Karpas-422 (cell line): ENCODE results near the gene PRPS1. TPM values are rescaled to one million over a fixed set of nuclear protein-coding genes. Genes with fewer than 3 reads are reported as not detected.
A peak's percentile ranks its signal among the peaks of the same experiment; 100 is the strongest.
"Not testable (repeated sequence)": the region's sequence is repeated elsewhere in the genome, so short reads cannot be mapped to it uniquely, and the experiment has no call there.

ENCODE experiments used
- DNase-seq: peaks from one replicate; pipeline ENCODE4 v3.0.0-alpha.2; 2015
- H2AFZ ChIP-seq: fragments of 200-600 bp; sonication (generic); 2 replicates; pipeline ENCODE4 v1.6.1; 2014; ENCODE audit warnings: antibody characterized with exemption, low read length, mixed read lengths
- H3K27ac ChIP-seq: fragments of 200-600 bp; sonication (generic); 2 replicates; pipeline ENCODE4 v1.5.1; 2014; ENCODE audit warnings: mild to moderate bottlenecking, low read length, moderate library complexity
- H3K27me3 ChIP-seq: fragments of 200-600 bp; sonication (generic); 2 replicates; pipeline ENCODE4 v1.6.1; 2014; ENCODE audit warnings: low read length, mixed read lengths
- H3K36me3 ChIP-seq: fragments of 200-600 bp; sonication (generic); 2 replicates; pipeline ENCODE4 v1.6.1; 2014; ENCODE audit warnings: low read length, mixed read lengths; ENCODE audit not compliant: insufficient read depth
- H3K4me1 ChIP-seq: fragments of 200-600 bp; sonication (generic); 2 replicates; pipeline ENCODE4 v1.6.1; 2014; ENCODE audit warnings: mild to moderate bottlenecking, low read length, mixed read lengths
- H3K4me2 ChIP-seq: fragments of 200-600 bp; sonication (generic); 2 replicates; pipeline ENCODE4 v1.6.1; 2014; ENCODE audit warnings: low read length, low read depth, mild to moderate bottlenecking; ENCODE audit not compliant: poor library complexity, severe bottlenecking
- H3K4me3 ChIP-seq: fragments of 200-600 bp; sonication (generic); 2 replicates; pipeline ENCODE4 v1.5.1; 2014; ENCODE audit warnings: mild to moderate bottlenecking, antibody characterized with exemption, low read length, mixed read lengths
- H3K79me2 ChIP-seq: fragments of 200-600 bp; sonication (generic); 2 replicates; pipeline ENCODE4 v1.6.1; 2014; ENCODE audit warnings: mild to moderate bottlenecking, low read length, mixed read lengths
- H3K9ac ChIP-seq: fragments of 200-600 bp; sonication (generic); 2 replicates; pipeline ENCODE4 v1.6.0; 2014; ENCODE audit warnings: low read length
- H3K9me2 ChIP-seq: fragments of 200-600 bp; sonication (generic), shearing (Covaris generic); replicated peaks from 2 replicates; pipeline ENCODE4 v1.6.0; 2014; ENCODE audit warnings: mild to moderate bottlenecking, low read length, moderate library complexity; ENCODE audit not compliant: insufficient read depth
- H3K9me3 ChIP-seq: fragments of 300-700, 200-600 bp; sonication (generic); 2 replicates; pipeline ENCODE4 v1.6.1; 2014; ENCODE audit warnings: low read length, mixed read lengths
- H4K20me1 ChIP-seq: fragments of 200-600 bp; sonication (generic); 2 replicates; pipeline ENCODE4 v1.6.1; 2014; ENCODE audit warnings: mild to moderate bottlenecking, antibody characterized with exemption, low read length, low read depth; ENCODE audit not compliant: insufficient read depth
- total RNA-seq: library from RNA; depleted of rRNA; stranded (reverse); fragments of >200 nt; shearing (Covaris generic); gene quantifications from 2 replicates; pipeline ENCODE4 v1.2.3, GENCODE V29; 2014; ENCODE audit warnings: low replicate concordance

Gene PRPS1
- total RNA-seq, 1 experiment from 2014 or later = 50.7 TPM

GRCh38 chrX:107677501-107677901 lies 49.2 kb downstream of the PRPS1 start:
- H4K20me1 ChIP-seq = no peaks in the 10 kb centered on the region
- H3K27me3 ChIP-seq = no peaks in the 10 kb centered on the region
- H3K79me2 ChIP-seq = no peaks in the 10 kb centered on the region
- H3K36me3 ChIP-seq = no peaks in the 10 kb centered on the region
- no peak overlapping the region for H3K4me3 ChIP-seq
- no peak overlapping the region for H3K4me2 ChIP-seq
- H3K9me3 ChIP-seq = no peaks in the 10 kb centered on the region
- H3K9ac ChIP-seq = peak overlapping the region; percentile 48; the same call in 1 of the 2 replicates
- no peaks in the 10 kb centered on the region for H3K9me2 ChIP-seq
- H2AFZ ChIP-seq = no peak overlapping the region
- peak overlapping the region; percentile 93 for H3K27ac ChIP-seq
- no peak for DNase-seq
- H3K4me1 ChIP-seq = peaks cover 75% of the 10 kb centered on the region

GRCh38 chrX:107677909-107678308 lies 49.6 kb downstream of the PRPS1 start:
- no peaks in the 10 kb centered on the region for H4K20me1 ChIP-seq
- no peaks in the 10 kb centered on the region for H3K27me3 ChIP-seq
- no peak overlapping the region for H2AFZ ChIP-seq
- H3K9ac ChIP-seq = no peak overlapping the region
- H3K9me3 ChIP-seq = no peaks in the 10 kb centered on the region
- H3K4me3 ChIP-seq = no peak overlapping the region
- no peak overlapping the region for H3K27ac ChIP-seq
- DNase-seq = no peak
- no peaks in the 10 kb centered on the region for H3K9me2 ChIP-seq
- H3K4me2 ChIP-seq = no peak overlapping the region
- no peaks in the 10 kb centered on the region for H3K79me2 ChIP-seq
- peaks cover 72% of the 10 kb centered on the region for H3K4me1 ChIP-seq
- H3K36me3 ChIP-seq = no peaks in the 10 kb centered on the region

- Histone ChIP-seq H3K4me3 (no peak overlapping the region), H3K4me2 (peak overlapping the region; percentile 8), H3K27ac (no peak overlapping the region), H3K4me1 (peaks cover 60% of the 10 kb centered on the region), H3K79me2 (no peaks in the 10 kb centered on the region), H3K9ac (peak overlapping the region; percentile 36), H3K9me3 (no peaks in the 10 kb centered on the region), H2AFZ (no peak overlapping the region; the same call in 1 of the 2 replicates), H3K36me3 (no peaks in the 10 kb centered on the region), H3K9me2 (no peaks in the 10 kb centered on the region), H3K27me3 (no peaks in the 10 kb centered on the region), H4K20me1 (no peaks in the 10 kb centered on the region)
- DNase-seq = peak; percentile 86
Observed at GRCh38 chrX:107678957-107679740, 50.8 kb downstream of the PRPS1 start.

- Histone ChIP-seq H3K4me3 (no peak overlapping the region), H3K9me2 (no peaks in the 10 kb centered on the region), H3K36me3 (no peaks in the 10 kb centered on the region), H4K20me1 (no peaks in the 10 kb centered on the region), H2AFZ (no peak overlapping the region), H3K79me2 (no peaks in the 10 kb centered on the region), H3K27me3 (no peaks in the 10 kb centered on the region), H3K9me3 (no peaks in the 10 kb centered on the region), H3K4me2 (no peak overlapping the region), H3K9ac (no peak overlapping the region), H3K4me1 (peaks cover 43% of the 10 kb centered on the region), H3K27ac (no peak overlapping the region)
- no peak for DNase-seq
Observed at GRCh38 chrX:107682256-107682655, 53.9 kb downstream of the PRPS1 start.

- Histone ChIP-seq H3K9me3 (no peaks in the 10 kb centered on the region), H3K27ac (no peak overlapping the region), H3K36me3 (no peaks in the 10 kb centered on the region), H3K4me2 (no peak overlapping the region), H2AFZ (no peak overlapping the region), H3K27me3 (no peaks in the 10 kb centered on the region), H3K9ac (no peak overlapping the region), H3K9me2 (no peaks in the 10 kb centered on the region), H4K20me1 (no peaks in the 10 kb centered on the region), H3K4me1 (peaks cover 33% of the 10 kb centered on the region), H3K79me2 (no peaks in the 10 kb centered on the region), H3K4me3 (no peak overlapping the region)
- no peak for DNase-seq
Observed at GRCh38 chrX:107683124-107683895, 55.0 kb downstream of the PRPS1 start.

- DNase-seq = no peak
- no peaks in the 10 kb centered on the region for H3K9me2 ChIP-seq
- no peaks in the 10 kb centered on the region for H3K36me3 ChIP-seq
- H3K4me1 ChIP-seq = peaks cover 27% of the 10 kb centered on the region
- no peak overlapping the region for H3K4me3 ChIP-seq
- no peaks in the 10 kb centered on the region for H3K9me3 ChIP-seq
- H2AFZ ChIP-seq = no peak overlapping the region
- H3K9ac ChIP-seq = no peak overlapping the region
- H3K4me2 ChIP-seq = no peak overlapping the region
- H3K79me2 ChIP-seq = no peaks in the 10 kb centered on the region
- H4K20me1 ChIP-seq = no peaks in the 10 kb centered on the region
- H3K27ac ChIP-seq = no peak overlapping the region
- H3K27me3 ChIP-seq = no peaks in the 10 kb centered on the region
Observed at GRCh38 chrX:107683931-107684330, 55.6 kb downstream of the PRPS1 start.

- H3K79me2 ChIP-seq = no peaks in the 10 kb centered on the region
- H3K4me2 ChIP-seq = no peak overlapping the region
- peaks cover 16% of the 10 kb centered on the region for H3K4me1 ChIP-seq
- H4K20me1 ChIP-seq = no peaks in the 10 kb centered on the region
- H3K9me2 ChIP-seq = no peaks in the 10 kb centered on the region
- H3K36me3 ChIP-seq = no peaks in the 10 kb centered on the region
- no peak overlapping the region for H3K9ac ChIP-seq
- no peaks in the 10 kb centered on the region for H3K27me3 ChIP-seq
- no peak overlapping the region for H2AFZ ChIP-seq
- H3K4me3 ChIP-seq = no peak overlapping the region
- no peak overlapping the region for H3K27ac ChIP-seq
- DNase-seq = peak; percentile 69
- H3K9me3 ChIP-seq = no peaks in the 10 kb centered on the region
Observed at GRCh38 chrX:107684956-107685385, 56.7 kb downstream of the PRPS1 start.

- H3K9me2 ChIP-seq, H4K20me1 ChIP-seq, H3K9ac ChIP-seq, H3K4me2 ChIP-seq, H2AFZ ChIP-seq, H3K79me2 ChIP-seq, H3K4me3 ChIP-seq, H3K27ac ChIP-seq, H3K9me3 ChIP-seq, H3K36me3 ChIP-seq, DNase-seq, H3K27me3 ChIP-seq: not testable (repeated sequence)
- H3K4me1 ChIP-seq = peaks cover 14% of the 10 kb centered on the region
Observed at GRCh38 chrX:107685586-107685985, 57.3 kb downstream of the PRPS1 start.
